ENCODE measurements around the gene C2CD4A.
A peak's percentile ranks its signal among the peaks of the same experiment; 100 is the strongest.
"Not testable (repeated sequence)": the region's sequence is repeated elsewhere in the genome, so short reads cannot be mapped to it uniquely, and the experiment has no call there.

Gene C2CD4A, protein sequence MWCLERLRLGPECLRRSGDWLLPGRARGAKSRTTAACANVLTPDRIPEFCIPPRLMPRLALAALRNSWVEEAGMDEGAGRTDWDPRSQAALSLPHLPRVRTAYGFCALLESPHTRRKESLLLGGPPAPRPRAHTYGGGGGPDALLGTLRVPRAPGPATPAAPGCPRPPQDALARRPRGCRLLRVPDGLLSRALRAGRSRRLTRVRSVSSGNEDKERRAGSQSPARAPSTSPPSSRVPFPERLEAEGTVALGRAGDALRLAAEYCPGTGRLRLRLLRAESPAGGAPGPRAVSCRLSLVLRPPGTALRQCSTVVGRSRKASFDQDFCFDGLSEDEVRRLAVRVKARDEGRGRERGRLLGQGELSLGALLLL

DNA sequence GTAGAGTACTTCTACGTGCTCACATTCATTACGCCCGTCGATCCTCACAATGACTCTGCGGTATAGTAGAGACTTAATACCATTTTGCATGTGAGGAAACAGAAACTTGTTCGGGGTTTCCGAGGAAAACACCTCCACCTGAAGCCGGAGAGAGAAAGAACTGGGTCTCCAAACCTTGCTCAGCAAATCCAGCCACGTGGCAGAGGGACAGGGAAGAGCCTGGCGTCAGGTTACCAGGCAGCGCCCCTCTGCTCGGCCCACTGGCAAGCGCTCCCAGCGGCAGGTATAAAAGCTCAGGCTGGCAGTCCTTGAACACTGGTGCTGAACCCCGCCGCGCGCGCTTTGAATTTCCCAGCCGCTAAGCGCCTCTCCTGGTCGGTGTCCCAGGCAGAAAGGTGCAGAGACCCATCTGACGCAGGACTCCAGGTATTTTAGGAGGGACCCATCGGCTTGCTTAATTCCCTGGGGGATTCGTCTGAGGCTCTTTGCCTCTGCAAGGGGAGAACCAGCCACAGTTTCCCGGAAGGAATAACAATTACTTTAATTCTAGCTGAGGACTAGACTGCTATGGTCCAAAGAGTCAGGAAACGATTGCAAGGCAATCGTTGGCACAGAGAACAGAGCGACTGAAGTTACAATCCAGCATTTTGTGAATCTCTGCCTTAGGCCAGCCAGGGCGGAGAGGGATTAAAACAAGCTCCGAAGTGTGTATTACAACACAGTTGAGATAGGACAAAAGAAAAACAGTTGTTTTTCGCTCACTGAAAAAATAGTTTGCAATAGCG is at the start of gene C2CD4A:
Gene C2CD4A (plus strand): TSS at position 315 of the 785 bp plus-strand sequence. CDS start 637 bp downstream, outside the sequence.
- TF ChIP-seq ZNF274 (IDR thresholded peaks at IDR 0.05; ENCODE audit: low read depth, low read length) = no peak
- H3K4me3 ChIP-seq (ENCODE audit: low read length) = peak within 1 kb of the TSS; percentile 20; the same call in 1 of the 2 replicates

DNA sequence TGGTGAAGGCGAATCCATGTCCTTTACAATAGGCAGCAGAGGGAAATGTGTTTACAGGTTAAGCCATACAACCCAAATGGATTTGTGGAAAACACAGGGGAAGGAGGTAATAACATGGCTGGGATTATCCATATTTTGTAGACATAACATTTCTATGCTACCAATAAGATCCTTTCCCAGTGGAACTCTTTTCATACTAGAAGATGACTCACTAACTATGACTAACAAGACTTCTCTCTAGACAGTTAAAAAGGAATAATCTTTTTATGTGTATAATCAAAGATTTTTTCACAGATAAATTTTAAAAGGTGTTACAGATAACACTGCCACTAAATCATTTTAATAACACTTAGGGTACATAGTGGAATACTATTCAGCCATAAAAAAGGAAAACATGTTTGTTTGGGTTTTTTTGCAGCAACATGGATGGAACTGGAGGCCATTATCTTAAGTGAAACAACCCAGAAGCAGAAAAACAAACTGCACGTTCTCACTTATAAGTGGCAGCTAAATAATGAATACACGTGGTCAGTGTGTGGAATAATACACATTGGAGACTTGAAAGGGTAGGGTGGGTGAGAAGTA is 46.1 kb upstream of the C2CD4A start:
- TF ChIP-seq ZNF274 (IDR thresholded peaks at IDR 0.05; ENCODE audit: low read depth, low read length) = no peak

DNA sequence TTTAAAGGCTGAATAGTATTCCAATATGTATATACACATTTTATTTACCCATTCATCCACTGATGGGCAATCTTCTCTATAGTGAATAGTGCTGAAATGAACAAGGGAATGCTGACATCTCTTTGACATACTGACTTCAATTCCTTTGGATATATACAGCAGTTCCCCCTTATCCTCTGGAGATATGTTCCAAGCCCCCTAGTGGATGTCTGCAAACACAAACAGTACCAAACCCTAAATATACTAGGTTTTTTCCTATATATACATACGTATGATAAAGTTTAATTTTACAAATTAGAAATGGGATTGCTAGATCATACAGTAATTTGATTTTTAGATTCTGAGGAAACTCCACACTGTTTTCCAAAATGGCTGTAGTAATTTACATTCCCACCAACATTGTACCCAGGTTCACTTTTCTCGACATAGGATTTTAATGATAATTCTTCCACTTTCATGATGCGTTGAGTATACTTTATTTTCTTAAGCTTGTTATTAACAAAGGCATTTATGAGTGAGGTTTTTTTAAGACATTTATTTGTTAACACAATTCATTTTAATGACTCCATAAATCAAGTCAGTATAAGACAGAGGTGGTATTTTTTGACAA is 44.7 kb upstream of the C2CD4A start:
- no peak for TF ChIP-seq ZNF274 (IDR thresholded peaks at IDR 0.05; ENCODE audit: low read depth, low read length)
- H3K4me3 ChIP-seq (ENCODE audit: low read length) = no peak overlapping the region

More for the DNA sequence above, 46.1 kb upstream of the C2CD4A start:
- no peak overlapping the region for H3K4me3 ChIP-seq (ENCODE audit: low read length)

DNA sequence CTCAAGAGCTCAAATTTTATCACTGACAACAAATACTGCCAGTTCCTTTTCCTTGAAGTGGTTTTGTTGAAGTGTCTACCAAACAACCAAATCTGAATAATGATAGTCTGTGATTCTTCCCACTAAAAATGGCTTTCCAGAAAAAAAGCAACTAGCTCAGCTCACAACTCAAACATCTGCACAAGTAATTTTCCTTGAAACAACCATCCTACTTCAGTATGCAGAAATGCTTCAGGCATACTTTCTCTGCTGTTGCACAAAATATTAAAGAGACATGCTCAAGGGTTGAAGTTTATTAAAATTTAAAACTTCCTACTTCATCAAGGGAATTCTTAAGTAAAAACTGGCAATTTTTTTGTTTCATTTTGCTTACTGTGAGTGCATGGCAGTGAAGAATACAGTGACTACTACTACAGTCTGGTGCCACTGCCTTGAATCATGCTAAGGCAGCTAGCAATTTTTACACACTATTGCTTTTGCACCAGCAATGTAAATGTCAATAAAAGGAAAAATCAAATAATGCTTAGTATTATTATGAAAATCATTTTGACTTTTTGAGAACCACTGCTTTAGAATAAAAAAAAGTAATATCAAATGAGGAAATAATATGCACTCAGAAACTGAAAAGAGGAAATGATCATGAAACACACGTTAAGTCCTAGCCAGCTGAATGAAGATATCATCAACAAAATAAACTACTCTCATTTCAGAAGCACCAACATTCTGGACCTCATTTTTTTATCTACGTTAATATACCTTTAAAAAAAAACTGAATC is 40.1 kb upstream of the C2CD4A start:
- no peak overlapping the region for H3K4me3 ChIP-seq (ENCODE audit: low read length)
- no peak for TF ChIP-seq ZNF274 (IDR thresholded peaks at IDR 0.05; ENCODE audit: low read depth, low read length)

DNA sequence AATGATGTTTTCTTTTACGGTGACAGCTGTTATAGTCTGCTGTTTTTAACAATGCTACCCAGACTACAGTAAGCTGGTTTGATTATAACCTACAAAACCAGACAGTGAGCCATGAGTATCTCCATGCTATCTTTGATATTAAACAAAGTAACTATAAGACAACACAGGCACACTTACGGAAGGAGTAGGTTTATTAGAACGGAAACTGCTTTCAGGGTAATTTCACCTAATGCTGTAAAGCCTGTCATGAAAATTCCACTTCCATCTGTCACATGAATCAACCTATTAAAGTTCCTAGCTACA is 39.6 kb upstream of the C2CD4A start:
- H3K4me3 ChIP-seq (ENCODE audit: low read length) = no peak overlapping the region
- no peak for TF ChIP-seq ZNF274 (IDR thresholded peaks at IDR 0.05; ENCODE audit: low read depth, low read length)

DNA sequence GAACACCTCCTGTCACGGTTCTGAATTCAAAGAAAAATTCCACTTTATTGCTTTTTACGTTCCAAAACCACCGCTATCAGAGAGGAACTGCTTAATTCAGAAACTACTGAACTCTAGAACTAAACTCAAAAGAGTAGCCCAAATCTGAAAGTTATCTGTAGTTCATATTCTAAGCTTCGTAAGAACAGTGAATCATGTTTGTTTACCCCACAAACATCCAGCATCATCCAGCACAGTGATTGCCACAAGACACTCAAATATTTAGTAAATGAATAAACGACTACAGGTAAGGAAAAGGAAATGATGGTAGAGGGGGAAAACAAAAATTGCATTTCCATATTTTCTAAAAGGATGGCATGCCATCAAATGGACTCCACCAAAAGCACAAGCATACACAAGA is 38.9 kb upstream of the C2CD4A start:
- no peak for TF ChIP-seq ZNF274 (IDR thresholded peaks at IDR 0.05; ENCODE audit: low read depth, low read length)
- H3K4me3 ChIP-seq (ENCODE audit: low read length) = no peak overlapping the region

DNA sequence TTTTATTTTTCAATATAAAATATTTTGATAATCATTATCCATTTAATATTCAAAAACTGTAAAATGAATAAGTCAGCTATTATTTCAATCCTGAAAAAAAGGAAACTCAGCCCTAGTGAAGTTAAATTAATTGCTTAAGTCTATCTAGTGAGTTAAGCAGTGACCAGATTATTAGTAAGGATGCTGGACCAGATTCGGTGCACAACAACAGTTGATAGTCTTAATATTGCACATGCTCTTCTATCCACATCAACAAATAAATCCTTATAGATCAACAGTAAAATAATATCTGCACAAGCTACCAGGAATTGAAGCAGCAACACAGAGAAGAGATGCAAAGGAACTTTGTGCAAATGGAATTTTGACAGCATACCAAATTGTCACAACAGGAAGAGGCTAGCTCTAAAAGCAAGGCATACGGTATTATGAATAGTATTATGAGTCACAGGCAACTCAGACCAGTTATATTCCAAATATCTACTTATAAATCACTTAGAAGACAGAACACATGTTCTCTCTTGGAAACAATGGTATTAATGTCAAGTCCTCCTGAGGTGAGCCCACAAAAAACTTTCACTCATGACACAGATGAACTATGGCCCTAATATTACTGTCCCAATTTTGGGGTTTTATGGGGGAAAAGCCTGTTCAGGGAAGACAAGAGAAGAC is 31.4 kb upstream of the C2CD4A start:
- H3K4me3 ChIP-seq (ENCODE audit: low read length) = no peak overlapping the region
- TF ChIP-seq ZNF274 (IDR thresholded peaks at IDR 0.05; ENCODE audit: low read depth, low read length) = no peak

DNA sequence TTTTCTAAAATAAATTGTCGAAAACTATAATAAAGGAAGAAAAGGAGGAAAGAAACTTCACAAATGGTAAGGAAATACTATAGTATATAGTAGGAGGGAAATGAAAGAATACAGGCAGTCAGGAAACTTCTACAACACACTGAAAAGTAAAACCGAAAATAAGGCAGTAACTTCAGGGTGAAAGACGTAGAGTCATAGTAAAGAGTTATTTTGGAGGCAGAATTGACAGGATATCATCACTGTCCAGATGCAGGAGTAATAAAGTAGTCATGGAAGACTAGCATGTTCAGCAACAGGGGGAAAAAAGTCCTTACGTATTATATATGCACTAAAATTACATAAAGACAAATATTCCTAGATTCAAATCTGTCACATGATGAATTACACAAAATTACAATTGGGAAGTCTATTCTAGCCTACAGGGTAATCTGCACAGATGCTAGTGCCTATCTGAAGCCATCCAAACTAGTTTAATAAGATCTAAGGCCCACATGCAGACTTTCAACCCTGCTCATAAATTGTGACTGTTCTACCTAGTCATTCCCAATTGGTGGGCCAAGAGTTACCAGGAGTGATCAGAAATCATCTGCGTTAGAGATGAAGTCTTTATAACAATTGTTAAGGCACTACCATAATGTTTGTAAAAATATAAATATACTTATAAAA is 20.6 kb upstream of the C2CD4A start:
- H3K4me3 ChIP-seq (ENCODE audit: low read length) = no peak overlapping the region; the same call in 1 of the 2 replicates
- no peak for TF ChIP-seq ZNF274 (IDR thresholded peaks at IDR 0.05; ENCODE audit: low read depth, low read length)

DNA sequence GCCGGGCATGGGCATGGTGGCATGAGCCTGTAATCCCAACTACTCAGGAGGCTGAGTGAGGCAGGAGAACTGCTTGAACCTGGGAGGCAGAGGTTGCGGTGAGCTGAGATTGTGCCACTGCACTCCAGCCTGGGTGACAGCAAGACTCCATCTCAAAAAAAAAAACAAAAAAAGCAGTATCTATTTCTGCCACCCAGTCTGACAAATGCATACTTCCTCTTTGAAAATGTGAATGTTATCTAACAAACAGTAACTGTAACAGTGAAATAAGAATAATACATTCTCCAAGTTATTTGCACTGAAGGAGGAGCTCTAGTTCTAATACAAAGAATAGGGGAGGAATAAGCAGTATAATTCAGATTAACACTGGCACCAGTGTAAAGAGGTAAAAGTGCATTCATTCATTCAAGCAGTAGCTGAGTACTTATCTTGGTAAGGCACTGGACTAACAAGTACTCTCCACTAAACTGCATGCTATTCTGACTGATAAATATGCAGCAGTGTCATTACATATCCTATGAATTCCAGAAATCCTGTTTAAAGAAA is 19.4 kb upstream of the C2CD4A start:
- TF ChIP-seq ZNF274 (IDR thresholded peaks at IDR 0.05; ENCODE audit: low read depth, low read length) = no peak

DNA sequence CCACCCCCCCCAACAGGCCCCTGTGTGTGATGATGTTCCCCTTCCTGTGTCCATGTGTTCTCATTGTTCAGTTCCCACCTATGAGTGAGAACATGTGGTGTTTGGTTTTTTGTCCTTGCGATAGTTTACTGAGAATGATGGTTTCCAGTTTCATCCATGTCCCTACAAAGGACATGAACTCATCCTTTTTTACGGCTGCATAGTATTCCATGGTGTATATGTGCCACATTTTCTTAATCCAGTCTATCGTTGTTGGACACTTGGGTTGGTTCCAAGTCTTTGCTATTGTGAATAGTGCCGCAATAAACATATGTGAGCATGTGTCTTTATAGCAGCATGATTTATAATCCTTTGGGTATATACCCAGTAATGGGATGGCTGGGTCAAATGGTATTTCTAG is 18.5 kb upstream of the C2CD4A start:
- not testable (repeated sequence) for H3K4me3 ChIP-seq (ENCODE audit: low read length)

More for the DNA sequence above, 19.4 kb upstream of the C2CD4A start:
- H3K4me3 ChIP-seq (ENCODE audit: low read length) = no peak overlapping the region

DNA sequence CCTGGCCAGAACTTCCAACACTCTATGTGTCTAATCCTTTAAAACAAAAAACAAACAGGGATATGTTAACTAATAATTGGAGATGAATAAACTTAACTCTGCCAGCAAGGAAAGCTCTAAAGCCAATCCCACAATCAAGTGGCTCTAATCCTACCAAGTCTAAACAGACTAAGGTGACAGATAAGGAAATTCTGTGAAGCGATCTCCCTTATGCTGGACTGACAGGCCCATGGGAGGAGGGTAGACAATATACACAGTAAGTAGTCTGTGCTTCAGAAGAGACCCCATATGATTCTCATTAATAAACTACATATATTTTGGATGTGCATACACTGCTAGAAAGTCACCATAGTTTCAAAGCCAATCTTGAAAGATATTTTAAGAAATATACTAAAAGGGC is 16.7 kb upstream of the C2CD4A start:
- H3K4me3 ChIP-seq (ENCODE audit: low read length) = no peak overlapping the region
- TF ChIP-seq ZNF274 (IDR thresholded peaks at IDR 0.05; ENCODE audit: low read depth, low read length) = no peak

DNA sequence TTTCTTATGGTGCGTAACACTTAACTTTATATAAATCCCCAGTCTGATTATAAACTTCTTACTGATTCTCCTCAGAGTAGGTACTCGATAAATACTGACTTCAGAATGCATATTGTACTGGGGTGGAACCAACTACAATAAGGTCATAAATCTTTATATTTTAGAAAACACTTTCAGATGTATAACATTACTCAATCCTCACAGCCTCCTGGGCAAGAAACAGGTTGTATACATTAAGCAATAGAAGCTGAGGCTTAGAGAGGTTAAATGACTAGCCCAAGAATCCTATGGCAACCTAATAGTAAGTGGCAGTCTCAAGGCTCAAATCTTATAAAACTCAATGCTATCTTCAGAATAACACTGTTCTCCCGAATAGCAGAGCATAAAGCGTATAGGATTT is 15.6 kb upstream of the C2CD4A start:
- H3K4me3 ChIP-seq (ENCODE audit: low read length) = no peak overlapping the region
- TF ChIP-seq ZNF274 (IDR thresholded peaks at IDR 0.05; ENCODE audit: low read depth, low read length) = no peak

DNA sequence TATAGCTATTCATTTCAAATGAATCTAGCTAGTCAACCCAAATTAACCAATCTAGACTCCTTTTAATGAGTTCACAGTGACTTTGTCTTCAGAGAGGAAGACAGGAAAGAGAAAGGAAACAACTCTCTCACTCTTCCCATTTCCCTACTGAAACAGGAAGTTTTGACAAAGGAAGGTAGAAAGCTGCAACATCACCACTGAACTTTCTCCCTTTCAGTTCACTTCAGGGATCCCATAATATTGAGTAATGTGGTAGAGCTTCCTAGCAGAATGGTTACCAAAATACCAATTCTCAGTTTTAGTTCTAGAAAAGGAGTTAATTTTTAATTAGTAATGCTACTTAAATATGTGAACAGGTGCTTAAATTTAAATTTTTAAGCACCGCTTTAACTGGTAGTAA is 14.1 kb upstream of the C2CD4A start:
- TF ChIP-seq ZNF274 (IDR thresholded peaks at IDR 0.05; ENCODE audit: low read depth, low read length) = no peak
- H3K4me3 ChIP-seq (ENCODE audit: low read length) = no peak overlapping the region

Data from GM08714 (cell line).